Coronary artery (tissue), 2 donors: ENCODE measurements around the gene MIPOL1.

Experiments used
- DNase-seq: peaks from one replicate; pipeline ENCODE4 v3.0.0-alpha.2; 2017; ENCODE audit warnings: low spot score
- H3K27ac ChIP-seq, 2 donors: fragments of 200-600 bp; sonication (generic); one replicate each; pipeline ENCODE4 v1.5.1; 2016 to 2019
- H3K4me3 ChIP-seq: fragments of 200-600 bp; sonication (generic); 2 replicates; pipeline ENCODE4 v1.5.1; 2016; ENCODE audit warnings: mild to moderate bottlenecking, moderate library complexity
- TF ChIP-seq, protein P1 (sequence below): fragments of 200-600 bp; sonication (generic); IDR thresholded peaks from one replicate; pipeline ENCODE4 v1.5.1; 2019; ENCODE audit warnings: antibody characterized with exemption

The MIPOL1 gene

DNA sequence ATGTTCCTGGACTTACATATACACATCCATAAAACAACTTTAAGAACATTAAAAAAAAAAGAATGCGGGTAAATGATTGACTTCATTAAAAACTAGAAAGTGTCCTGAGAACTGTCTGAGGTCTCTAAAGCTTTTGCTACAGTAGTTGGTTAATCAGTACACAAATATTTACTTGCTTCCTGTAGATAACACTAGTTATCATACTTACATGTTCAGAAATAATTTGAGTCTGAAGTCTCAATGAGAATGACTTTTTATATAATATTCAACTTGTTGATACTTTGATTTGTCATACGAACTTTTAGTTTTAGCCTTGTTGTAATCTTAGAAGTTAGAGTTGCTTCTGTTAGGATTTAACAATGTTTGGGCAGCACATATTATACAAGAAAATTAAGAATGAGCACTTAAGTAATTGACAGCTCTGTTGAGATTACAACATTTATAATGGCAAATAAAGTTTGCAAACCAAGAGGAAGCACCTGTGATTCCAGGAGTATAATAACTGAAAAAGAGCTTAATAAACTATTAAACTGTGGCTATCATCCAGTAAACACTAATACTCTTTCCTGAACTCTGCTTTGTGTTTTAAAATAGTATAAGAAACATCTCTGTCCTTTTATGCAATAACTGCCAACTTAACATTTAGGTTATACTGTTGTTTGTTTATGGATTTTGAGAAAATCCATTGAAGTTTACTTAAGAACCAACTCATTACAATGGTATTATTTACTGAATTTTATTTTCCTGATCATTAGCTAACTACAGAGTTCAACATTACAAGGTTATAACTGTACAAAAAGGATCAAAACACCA lies 131.7 kb downstream of the MIPOL1 start:
- TF ChIP-seq, protein P1, sequence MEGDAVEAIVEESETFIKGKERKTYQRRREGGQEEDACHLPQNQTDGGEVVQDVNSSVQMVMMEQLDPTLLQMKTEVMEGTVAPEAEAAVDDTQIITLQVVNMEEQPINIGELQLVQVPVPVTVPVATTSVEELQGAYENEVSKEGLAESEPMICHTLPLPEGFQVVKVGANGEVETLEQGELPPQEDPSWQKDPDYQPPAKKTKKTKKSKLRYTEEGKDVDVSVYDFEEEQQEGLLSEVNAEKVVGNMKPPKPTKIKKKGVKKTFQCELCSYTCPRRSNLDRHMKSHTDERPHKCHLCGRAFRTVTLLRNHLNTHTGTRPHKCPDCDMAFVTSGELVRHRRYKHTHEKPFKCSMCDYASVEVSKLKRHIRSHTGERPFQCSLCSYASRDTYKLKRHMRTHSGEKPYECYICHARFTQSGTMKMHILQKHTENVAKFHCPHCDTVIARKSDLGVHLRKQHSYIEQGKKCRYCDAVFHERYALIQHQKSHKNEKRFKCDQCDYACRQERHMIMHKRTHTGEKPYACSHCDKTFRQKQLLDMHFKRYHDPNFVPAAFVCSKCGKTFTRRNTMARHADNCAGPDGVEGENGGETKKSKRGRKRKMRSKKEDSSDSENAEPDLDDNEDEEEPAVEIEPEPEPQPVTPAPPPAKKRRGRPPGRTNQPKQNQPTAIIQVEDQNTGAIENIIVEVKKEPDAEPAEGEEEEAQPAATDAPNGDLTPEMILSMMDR, result no peak
- no peak overlapping the region for H3K4me3 ChIP-seq
- H3K27ac ChIP-seq, result no peak overlapping the region
- DNase-seq, result no peak

DNA sequence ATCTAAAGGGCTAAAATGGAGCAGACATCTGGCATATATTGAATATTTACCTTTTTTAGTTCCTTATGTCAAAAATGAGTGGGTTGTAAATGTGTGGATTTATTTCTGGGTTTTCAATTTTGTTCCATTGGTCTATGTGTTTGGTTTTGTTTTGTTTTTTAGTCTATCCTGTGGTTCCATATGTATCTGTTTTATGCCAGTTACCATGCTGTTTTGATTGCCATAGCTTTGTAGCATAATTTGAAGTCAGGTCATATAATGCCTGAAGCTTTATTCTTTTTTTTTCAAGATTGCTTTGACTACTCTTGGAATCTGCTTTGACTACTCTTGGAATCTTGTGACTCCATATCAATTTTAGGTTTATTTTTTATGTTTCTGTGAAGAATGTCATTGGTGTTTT lies 133.2 kb downstream of the MIPOL1 start:
- TF ChIP-seq, protein P1, result no peak
- Histone ChIP-seq H3K4me3 (no peak overlapping the region), H3K27ac (no peak overlapping the region)
- no peak for DNase-seq

GRCh38 chr14:37340353-37340752 lies 142.6 kb downstream of the MIPOL1 start:
- H3K27ac ChIP-seq, result no peak overlapping the region
- TF ChIP-seq, protein P1, result no peak
- no peak overlapping the region for H3K4me3 ChIP-seq
- DNase-seq, result no peak

- TF ChIP-seq, protein P1, result no peak
- no peak for DNase-seq
- Histone ChIP-seq H3K27ac (no peak overlapping the region), H3K4me3 (no peak overlapping the region)
These were observed 145.8 kb downstream of the MIPOL1 start for GRCh38 chr14:37343307-37344094.

DNA sequence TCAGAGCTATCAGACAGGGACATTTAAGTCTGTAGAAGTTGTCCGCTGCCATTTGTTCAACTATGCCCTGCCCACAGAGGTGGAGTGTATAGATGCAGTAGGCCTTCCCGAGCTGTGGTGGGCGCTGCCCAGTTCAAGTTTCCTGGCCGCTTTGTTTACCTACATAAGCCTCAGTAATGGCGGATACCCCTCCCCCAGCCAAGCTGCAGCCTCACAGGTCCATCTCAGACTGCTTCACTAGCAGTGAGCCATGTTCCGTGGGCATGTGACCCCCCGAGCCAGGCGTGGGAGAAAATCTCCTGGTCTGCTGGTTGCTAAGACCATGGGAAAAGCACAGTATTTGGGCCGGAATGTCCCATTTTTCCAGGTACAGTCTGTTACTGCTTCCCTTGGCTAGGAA lies 165.9 kb downstream of the MIPOL1 start:
- no peak overlapping the region for H3K4me3 ChIP-seq
- TF ChIP-seq, protein P1, result no peak
- DNase-seq, result no peak
- H3K27ac ChIP-seq, result no peak overlapping the region

GRCh38 chr14:37369425-37369824 lies 171.7 kb downstream of the MIPOL1 start:
- DNase-seq, result no peak
- Histone ChIP-seq H3K27ac (no peak overlapping the region), H3K4me3 (no peak overlapping the region)
- TF ChIP-seq, protein P1, result no peak
